ENCODE results near the gene TRAF5.

DNA sequence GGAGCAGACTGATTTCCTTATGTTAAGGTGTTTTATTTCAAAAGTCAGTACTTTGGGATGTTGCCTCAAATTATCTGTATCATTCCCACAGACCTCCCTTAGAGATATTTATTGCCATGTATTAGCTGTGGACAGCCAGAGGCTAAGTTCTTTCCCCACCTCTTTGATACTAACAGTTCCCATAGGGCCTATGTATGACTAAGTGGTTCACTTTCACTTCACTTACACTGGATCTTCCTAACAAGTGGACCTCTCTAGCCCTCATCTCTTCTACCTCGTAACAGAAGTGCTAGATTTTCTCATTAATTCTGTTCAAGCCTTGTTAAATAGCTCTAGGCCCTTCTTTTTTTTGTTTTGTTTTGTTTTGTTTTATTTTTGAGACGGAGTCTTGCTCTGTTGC lies 6.2 kb downstream of the TRAF5 start:
- TF ChIP-seq, protein P1, sequence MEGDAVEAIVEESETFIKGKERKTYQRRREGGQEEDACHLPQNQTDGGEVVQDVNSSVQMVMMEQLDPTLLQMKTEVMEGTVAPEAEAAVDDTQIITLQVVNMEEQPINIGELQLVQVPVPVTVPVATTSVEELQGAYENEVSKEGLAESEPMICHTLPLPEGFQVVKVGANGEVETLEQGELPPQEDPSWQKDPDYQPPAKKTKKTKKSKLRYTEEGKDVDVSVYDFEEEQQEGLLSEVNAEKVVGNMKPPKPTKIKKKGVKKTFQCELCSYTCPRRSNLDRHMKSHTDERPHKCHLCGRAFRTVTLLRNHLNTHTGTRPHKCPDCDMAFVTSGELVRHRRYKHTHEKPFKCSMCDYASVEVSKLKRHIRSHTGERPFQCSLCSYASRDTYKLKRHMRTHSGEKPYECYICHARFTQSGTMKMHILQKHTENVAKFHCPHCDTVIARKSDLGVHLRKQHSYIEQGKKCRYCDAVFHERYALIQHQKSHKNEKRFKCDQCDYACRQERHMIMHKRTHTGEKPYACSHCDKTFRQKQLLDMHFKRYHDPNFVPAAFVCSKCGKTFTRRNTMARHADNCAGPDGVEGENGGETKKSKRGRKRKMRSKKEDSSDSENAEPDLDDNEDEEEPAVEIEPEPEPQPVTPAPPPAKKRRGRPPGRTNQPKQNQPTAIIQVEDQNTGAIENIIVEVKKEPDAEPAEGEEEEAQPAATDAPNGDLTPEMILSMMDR (IDR thresholded peaks at IDR 0.05): no peak
- TF ChIP-seq POLR2A (IDR thresholded peaks at IDR 0.05): no peak
